ENCODE results near the gene TMEM203. TPM values are rescaled to one million over a fixed set of nuclear protein-coding genes. Genes with fewer than 3 reads are reported as not detected.

Gene TMEM203
- total and polyA plus RNA-seq, 2 of the 4 experiments (the other 2 are of a cell fraction): 18.8 to 40.6 TPM

DNA sequence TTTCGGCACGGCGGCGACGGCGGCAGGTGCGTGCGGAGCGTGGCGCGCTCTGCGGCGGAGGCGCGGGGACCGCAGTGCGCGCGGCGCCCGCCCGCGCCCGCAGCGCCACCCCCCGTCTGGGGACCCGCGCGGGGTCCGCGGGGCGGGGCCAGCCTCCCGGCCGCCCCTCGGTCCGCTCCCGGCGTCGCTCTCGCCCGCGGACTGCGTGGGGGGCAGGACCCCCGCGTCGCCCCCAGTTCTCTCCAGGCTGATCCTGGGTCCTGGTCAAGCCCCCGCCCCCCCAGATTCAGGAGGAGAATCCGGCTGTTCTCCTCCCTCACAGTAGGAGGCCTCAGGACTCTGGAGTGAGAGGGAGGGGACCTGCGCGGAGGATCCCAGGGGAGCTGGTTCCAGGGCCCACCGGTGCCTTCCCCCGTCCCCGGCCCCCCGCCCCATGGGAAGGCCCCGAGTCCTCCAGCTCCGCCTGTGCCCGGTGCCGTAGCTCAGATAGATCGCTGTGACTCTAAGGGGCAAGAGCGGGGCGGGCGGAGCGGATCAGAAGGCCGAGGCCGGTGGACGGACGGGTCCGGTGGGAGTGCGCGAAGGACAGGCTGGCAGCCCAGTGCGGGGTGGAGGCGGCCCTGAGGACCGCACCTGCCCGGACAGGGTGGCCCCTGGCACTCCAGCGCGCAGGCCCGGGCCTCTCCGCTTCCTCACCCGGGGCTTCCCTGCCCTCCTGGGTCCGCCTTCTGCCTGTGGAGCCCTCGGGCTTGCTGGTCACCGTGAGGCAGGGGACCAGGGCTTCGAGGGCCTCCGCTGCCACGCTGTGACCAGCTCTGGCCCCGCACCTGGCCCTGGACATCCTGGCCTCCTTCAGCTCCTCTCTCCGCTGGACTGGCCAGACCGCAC is 17.0 kb upstream of the TMEM203 start, which contains the start of gene RNF208 (continued):
- no peak for TF ChIP-seq CHD1 (IDR thresholded peaks at IDR 0.05; ENCODE audit: low read depth, low read length)
- no peak for TF ChIP-seq MAFK (IDR thresholded peaks at IDR 0.05; ENCODE audit: low read depth, low read length)
- no peak for TF ChIP-seq POLR2A (IDR thresholded peaks at IDR 0.05; ENCODE audit: low read depth, low read length)

DNA sequence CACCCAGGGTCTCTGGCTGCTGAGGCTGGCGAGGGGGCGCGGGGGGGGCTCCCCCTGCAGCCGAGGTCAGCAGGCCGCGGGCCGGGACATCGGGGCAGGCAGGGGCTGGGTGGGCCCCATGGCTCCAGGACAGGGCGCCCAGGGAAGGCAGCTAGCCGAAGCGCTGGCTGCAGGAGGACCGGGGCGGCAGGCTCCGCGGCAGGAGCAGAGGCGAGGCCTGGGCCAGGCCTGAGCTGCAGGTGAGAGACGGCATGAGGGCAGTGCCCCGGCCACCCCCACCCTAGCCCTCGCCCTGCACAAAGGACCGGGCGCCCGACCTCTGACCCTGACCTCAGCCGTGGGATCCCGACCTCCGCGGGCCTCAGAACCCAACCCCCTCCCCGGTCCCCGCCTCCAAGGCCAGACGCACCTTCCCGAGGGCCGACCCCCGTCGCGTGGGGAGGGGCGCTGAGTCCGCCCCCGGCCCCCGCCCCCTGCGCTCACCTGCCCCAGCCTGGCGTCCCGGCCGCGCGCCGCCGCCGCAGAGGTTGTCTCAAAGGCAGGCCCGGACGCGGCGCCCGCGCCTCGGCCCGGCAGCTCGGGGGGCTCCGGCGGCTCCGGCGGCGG is 16.2 kb upstream of the TMEM203 start:
- no peak for ATAC-seq (ENCODE audit: low read depth)
- TF ChIP-seq FOS (IDR thresholded peaks at IDR 0.05; ENCODE audit: low read depth, low read length) (no peak), BHLHE40 (IDR thresholded peaks at IDR 0.05; ENCODE audit: low read depth, low read length) (no peak), RCOR1 (IDR thresholded peaks at IDR 0.05; ENCODE audit: insufficient replicate concordance, low read length) (no peak), MAFK (IDR thresholded peaks at IDR 0.05; ENCODE audit: low read depth, low read length) (no peak), CHD1 (IDR thresholded peaks at IDR 0.05; ENCODE audit: low read depth, low read length) (no peak), POLR2A (IDR thresholded peaks at IDR 0.05; ENCODE audit: low read depth, low read length) (no peak), RAD21 (IDR thresholded peaks at IDR 0.05; ENCODE audit: low read length) (no peak)
- TF ChIP-seq, protein P1, sequence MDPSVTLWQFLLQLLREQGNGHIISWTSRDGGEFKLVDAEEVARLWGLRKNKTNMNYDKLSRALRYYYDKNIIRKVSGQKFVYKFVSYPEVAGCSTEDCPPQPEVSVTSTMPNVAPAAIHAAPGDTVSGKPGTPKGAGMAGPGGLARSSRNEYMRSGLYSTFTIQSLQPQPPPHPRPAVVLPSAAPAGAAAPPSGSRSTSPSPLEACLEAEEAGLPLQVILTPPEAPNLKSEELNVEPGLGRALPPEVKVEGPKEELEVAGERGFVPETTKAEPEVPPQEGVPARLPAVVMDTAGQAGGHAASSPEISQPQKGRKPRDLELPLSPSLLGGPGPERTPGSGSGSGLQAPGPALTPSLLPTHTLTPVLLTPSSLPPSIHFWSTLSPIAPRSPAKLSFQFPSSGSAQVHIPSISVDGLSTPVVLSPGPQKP (IDR thresholded peaks at IDR 0.05; ENCODE audit: borderline replicate concordance, low read depth, low read length): no peak
- TF ChIP-seq, protein P2, sequence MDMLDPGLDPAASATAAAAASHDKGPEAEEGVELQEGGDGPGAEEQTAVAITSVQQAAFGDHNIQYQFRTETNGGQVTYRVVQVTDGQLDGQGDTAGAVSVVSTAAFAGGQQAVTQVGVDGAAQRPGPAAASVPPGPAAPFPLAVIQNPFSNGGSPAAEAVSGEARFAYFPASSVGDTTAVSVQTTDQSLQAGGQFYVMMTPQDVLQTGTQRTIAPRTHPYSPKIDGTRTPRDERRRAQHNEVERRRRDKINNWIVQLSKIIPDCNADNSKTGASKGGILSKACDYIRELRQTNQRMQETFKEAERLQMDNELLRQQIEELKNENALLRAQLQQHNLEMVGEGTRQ (IDR thresholded peaks at IDR 0.05; ENCODE audit: low read depth, low read length): no peak
- TF ChIP-seq, protein P3, sequence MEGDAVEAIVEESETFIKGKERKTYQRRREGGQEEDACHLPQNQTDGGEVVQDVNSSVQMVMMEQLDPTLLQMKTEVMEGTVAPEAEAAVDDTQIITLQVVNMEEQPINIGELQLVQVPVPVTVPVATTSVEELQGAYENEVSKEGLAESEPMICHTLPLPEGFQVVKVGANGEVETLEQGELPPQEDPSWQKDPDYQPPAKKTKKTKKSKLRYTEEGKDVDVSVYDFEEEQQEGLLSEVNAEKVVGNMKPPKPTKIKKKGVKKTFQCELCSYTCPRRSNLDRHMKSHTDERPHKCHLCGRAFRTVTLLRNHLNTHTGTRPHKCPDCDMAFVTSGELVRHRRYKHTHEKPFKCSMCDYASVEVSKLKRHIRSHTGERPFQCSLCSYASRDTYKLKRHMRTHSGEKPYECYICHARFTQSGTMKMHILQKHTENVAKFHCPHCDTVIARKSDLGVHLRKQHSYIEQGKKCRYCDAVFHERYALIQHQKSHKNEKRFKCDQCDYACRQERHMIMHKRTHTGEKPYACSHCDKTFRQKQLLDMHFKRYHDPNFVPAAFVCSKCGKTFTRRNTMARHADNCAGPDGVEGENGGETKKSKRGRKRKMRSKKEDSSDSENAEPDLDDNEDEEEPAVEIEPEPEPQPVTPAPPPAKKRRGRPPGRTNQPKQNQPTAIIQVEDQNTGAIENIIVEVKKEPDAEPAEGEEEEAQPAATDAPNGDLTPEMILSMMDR (conservative IDR thresholded peaks at IDR 0.05; ENCODE audit: low read depth, low read length): no peak

More for the DNA sequence above, 16.2 kb upstream of the TMEM203 start:
- H2BK20ac ChIP-seq (ENCODE audit: low read depth, low read length): no peak overlapping the region
- H4K8ac ChIP-seq (ENCODE audit: low read depth in 2 of 2, low read length in 2 of 2): no peak overlapping the region
- no peak for DNase-seq
- H3K9me3 ChIP-seq (ENCODE audit: control insufficient read depth, insufficient read depth, low read length): no peaks in the 10 kb centered on the region
- peak overlapping the region; percentile 78 for H2AK9ac ChIP-seq (replicated peaks; ENCODE audit: low read depth, low read length, poor library complexity)
- no peak overlapping the region for H4K5ac ChIP-seq (ENCODE audit: low read depth, low read length)
- no peak overlapping the region for H2BK15ac ChIP-seq (ENCODE audit: low read depth, low read length)
- H3K18ac ChIP-seq (ENCODE audit: low read depth, low read length): no peak overlapping the region
- H2BK5ac ChIP-seq (ENCODE audit: low read depth, low read length, poor library complexity, severe bottlenecking): no peak overlapping the region
- no TSS peak for BruUV-seq (replicated peaks)
- H3K27me3 ChIP-seq (ENCODE audit: control insufficient read depth, insufficient read depth, low read length): no peaks in the 10 kb centered on the region
- no peak overlapping the region for H3K27ac ChIP-seq (ENCODE audit: insufficient read depth, low read length)
- no peaks in the 10 kb centered on the region for H4K20me1 ChIP-seq (ENCODE audit: insufficient read depth, low read length)
- H3K23ac ChIP-seq (ENCODE audit: low read depth, low read length): no peak overlapping the region
- dilution Hi-C loops (cut with HindIII; ENCODE audit: low sequenced_read_pairs, unreplicated experiment): no loop called here
- peak overlapping the region; percentile 25 for H3K4me3 ChIP-seq (ENCODE audit: insufficient read depth, low read depth, low read length)
- intact Hi-C loops (cut with micrococcal nuclease): no loop called here
- no peak overlapping the region for H4K91ac ChIP-seq (ENCODE audit: insufficient read depth, low read depth, low read length)
- H3K56ac ChIP-seq (ENCODE audit: extremely low read depth, insufficient read depth, low read length): no peak overlapping the region
- no peak overlapping the region for H2AK5ac ChIP-seq (ENCODE audit: low read depth, low read length)
- CTCF ChIA-PET: no interaction called here
- peak overlapping the region; percentile 90 for H2AFZ ChIP-seq (replicated peaks; ENCODE audit: low read length, poor library complexity)
- POLR2A ChIA-PET (ENCODE audit: unreplicated experiment): interaction anchor here (1.1 kb wide), 1 partner anchor 19 kb away, joined by 3 read pairs; no protein-coding TSS in a partner anchor
- WGBS, 2 experiments (ENCODE audit: extremely low coverage in 2 of 2, insufficient read length in 1 of 2): 9% methylated on average over 18 of the region's 61 CpGs; no CpG with 5 or more reads in 1 of the 2 experiments
- H3K4me2 ChIP-seq (ENCODE audit: low read depth, low read length): peak overlapping the region; percentile 39; the same call in 1 of the 2 replicates
- in situ Hi-C loops (cut with MboI; ENCODE audit: low sequenced_read_pairs): no loop called here
- no peak overlapping the region for H3K9ac ChIP-seq (ENCODE audit: low read depth, low read length)
- no peak overlapping the region for H3K14ac ChIP-seq (replicated peaks; ENCODE audit: low read depth, low read length)
- peaks cover 0 to 4% of the 10 kb centered on the region in 2 experiments; a peak in 1 of 4 replicates for H3K79me1 ChIP-seq (ENCODE audit: low read depth in 1 of 2, low read length in 2 of 2)
- H3K36me3 ChIP-seq (ENCODE audit: control insufficient read depth, insufficient read depth, low read length): peaks cover 4% of the 10 kb centered on the region
- H3K4me1 ChIP-seq (ENCODE audit: control insufficient read depth, insufficient read depth, low read length): peaks cover 17% of the 10 kb centered on the region
- no peak overlapping the region for H2BK120ac ChIP-seq (ENCODE audit: low read depth, low read length)
- H3K4ac ChIP-seq (ENCODE audit: low read depth, low read length): no peak overlapping the region
- H3K9me1 ChIP-seq (ENCODE audit: insufficient read depth, low read length): peaks cover 3% of the 10 kb centered on the region; the same call in 1 of the 2 replicates

Data from IMR-90 (cell line).